Ishikawa (cell line): ENCODE data around the gene EBI3.

Experiments used
- CEBPB ChIP-seq: IDR thresholded peaks from 2 replicates; pipeline ENCODE4 v1.6.1; 2012
- CREB1 ChIP-seq: IDR thresholded peaks from 2 replicates; pipeline ENCODE4 v1.6.1; 2012; ENCODE audit warnings: low read depth
- EGR1 ChIP-seq: IDR thresholded peaks from 2 replicates; pipeline ENCODE4 v1.6.1; 2012
- EP300 ChIP-seq: IDR thresholded peaks from 2 replicates; pipeline ENCODE4 v1.6.1; 2012; ENCODE audit warnings: borderline replicate concordance
- FOXM1 ChIP-seq: IDR thresholded peaks from 2 replicates; pipeline ENCODE4 v1.6.1; 2012; ENCODE audit warnings: low read depth, borderline replicate concordance
- MAX ChIP-seq: IDR thresholded peaks from 2 replicates; pipeline ENCODE4 v1.6.1; 2012
- NFIC ChIP-seq: IDR thresholded peaks from 2 replicates; pipeline ENCODE4 v1.6.1; 2012
- RAD21 ChIP-seq: IDR thresholded peaks from 2 replicates; pipeline ENCODE4 v1.6.1; 2012; ENCODE audit warnings: low read depth
- REST ChIP-seq: IDR thresholded peaks from 2 replicates; pipeline ENCODE4 v1.6.1; 2012; ENCODE audit warnings: low read depth, mild to moderate bottlenecking
- TAF1 ChIP-seq: IDR thresholded peaks from 2 replicates; pipeline ENCODE4 v1.6.1; 2012; ENCODE audit warnings: low read depth, mild to moderate bottlenecking
- TCF12 ChIP-seq: IDR thresholded peaks from 2 replicates; pipeline ENCODE4 v1.6.1; 2012; ENCODE audit warnings: low read depth
- TEAD4 ChIP-seq: IDR thresholded peaks from 2 replicates; pipeline ENCODE4 v1.6.1; 2012
- USF1 ChIP-seq: IDR thresholded peaks from 2 replicates; pipeline ENCODE4 v1.6.1; 2012
- YY1 ChIP-seq: IDR thresholded peaks from 2 replicates; pipeline ENCODE4 v1.6.1; 2012; ENCODE audit warnings: low read depth
- ZBTB7A ChIP-seq: IDR thresholded peaks from 2 replicates; pipeline ENCODE4 v1.6.1; 2012; ENCODE audit warnings: low read depth

The EBI3 gene

GRCh38 chr19:4279530-4280422, 50.5 kb downstream of the EBI3 start:
- TF ChIP-seq ZBTB7A, result peak; percentile 66
- no peak for TF ChIP-seq RAD21

GRCh38 chr19:4284176-4284958, 55.0 kb downstream of the EBI3 start:
- no peak for TF ChIP-seq TEAD4
- no peak for TF ChIP-seq CREB1
- TF ChIP-seq EGR1, result no peak
- no peak for TF ChIP-seq FOXM1
- TF ChIP-seq TAF1, result no peak
- TF ChIP-seq EP300, result no peak
- peak; percentile 58; the same call in 1 of the 2 replicates for TF ChIP-seq MAX
- TF ChIP-seq CEBPB, result no peak
- TF ChIP-seq USF1, result no peak
- no peak for TF ChIP-seq RAD21
- TF ChIP-seq ZBTB7A, result no peak
- no peak for TF ChIP-seq YY1
- TF ChIP-seq NFIC, result no peak
- peak; percentile 40; the same call in 1 of the 2 replicates for TF ChIP-seq TCF12
- no peak for TF ChIP-seq REST

- TF ChIP-seq TAF1 (no peak), ZBTB7A (no peak), REST (no peak), FOXM1 (no peak), YY1 (no peak), CEBPB (no peak), NFIC (no peak), RAD21 (no peak), CREB1 (no peak), EP300 (no peak), USF1 (no peak), TCF12 (no peak), MAX (no peak), TEAD4 (no peak), EGR1 (no peak)
These were observed 55.7 kb downstream of the EBI3 start for GRCh38 chr19:4284974-4285373.
